HG03575 (cell line): ENCODE results near the gene TICRR.
"Not testable (repeated sequence)": the region's sequence is repeated elsewhere in the genome, so short reads cannot be mapped to it uniquely, and the experiment has no call there.

ENCODE experiments used
- ATAC-seq: cut with Tn5 transposase; IDR thresholded peaks from one replicate; pipeline ENCODE4 v1.9.1; 2021; ENCODE audit not compliant: unreplicated experiment, insufficient number of reproducible peaks, low FRiP score; ENCODE audit errors: extremely low read depth

TICRR gene

GRCh38 chr15:89575146-89575655 is at the start of gene TICRR:
TICRR (plus strand) TSS chr15:89575469; CDS start chr15:89575587, 118 bp downstream.
- ATAC-seq: peak; percentile 90

DNA sequence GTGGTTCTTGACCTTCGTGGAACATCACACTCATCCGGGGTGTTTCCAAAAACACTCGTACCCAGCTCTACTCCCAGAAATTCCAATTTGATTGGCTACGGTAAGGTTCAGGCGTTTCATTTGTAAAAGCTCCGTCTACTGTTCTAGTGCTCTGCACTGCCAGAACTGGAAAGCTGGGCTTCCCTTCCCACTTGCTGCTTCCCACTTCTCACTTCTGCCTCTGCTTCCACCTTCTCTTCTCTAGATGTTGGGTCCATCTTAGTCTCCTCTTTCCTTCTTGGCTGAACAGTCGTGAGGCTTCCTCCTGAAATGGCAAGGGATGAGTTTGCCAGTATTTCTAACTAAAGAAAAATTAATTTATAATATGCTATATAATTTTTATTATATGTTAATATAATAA is 49.1 kb upstream of the TICRR start:
- ATAC-seq: no peak

- no peak for ATAC-seq
Measured at GRCh38 chr15:89526601-89527441, 48.4 kb upstream of the TICRR start.

GRCh38 chr15:89528757-89529352 is 46.4 kb upstream of the TICRR start:
- no peak for ATAC-seq

GRCh38 chr15:89530976-89531375 is 44.3 kb upstream of the TICRR start:
- ATAC-seq: no peak

- ATAC-seq: no peak
Measured at GRCh38 chr15:89531796-89532537, 43.3 kb upstream of the TICRR start.

DNA sequence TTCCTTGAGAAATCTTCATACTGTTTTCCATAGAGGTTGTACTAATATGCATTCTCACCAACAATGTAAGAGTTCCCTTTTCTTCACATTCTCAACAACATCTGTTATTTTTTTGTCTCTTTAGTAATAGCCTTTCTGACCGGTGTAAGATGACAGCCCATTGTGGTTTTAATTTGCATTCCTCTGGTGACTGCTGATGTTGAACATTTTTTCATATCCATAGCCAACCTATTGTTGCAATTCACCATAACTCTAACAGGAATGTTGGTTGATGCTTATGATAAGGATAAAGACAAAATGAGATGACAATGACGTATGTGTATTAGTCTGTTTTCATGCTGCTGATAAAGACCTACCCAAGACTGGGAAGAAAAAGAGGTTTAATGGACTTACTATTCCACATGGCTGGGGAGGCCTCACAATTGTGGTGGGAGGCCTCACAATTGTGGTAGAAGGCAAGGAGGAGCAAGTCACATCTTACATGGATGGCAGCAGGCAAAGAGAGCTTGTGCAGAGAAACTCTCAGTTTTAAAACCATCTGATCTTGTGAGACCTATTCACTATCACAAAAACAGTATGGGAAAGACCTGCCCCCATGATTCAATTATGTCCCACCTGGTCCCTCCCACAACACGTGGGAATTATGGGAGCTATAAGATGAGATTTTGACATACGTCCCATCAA is 41.3 kb upstream of the TICRR start:
- no peak for ATAC-seq

GRCh38 chr15:89539027-89539426 is 36.2 kb upstream of the TICRR start:
- ATAC-seq: no peak

- ATAC-seq: no peak
Measured at GRCh38 chr15:89542369-89542768, 32.9 kb upstream of the TICRR start.

- ATAC-seq: no peak
Measured at GRCh38 chr15:89543389-89543788, 31.9 kb upstream of the TICRR start.

DNA sequence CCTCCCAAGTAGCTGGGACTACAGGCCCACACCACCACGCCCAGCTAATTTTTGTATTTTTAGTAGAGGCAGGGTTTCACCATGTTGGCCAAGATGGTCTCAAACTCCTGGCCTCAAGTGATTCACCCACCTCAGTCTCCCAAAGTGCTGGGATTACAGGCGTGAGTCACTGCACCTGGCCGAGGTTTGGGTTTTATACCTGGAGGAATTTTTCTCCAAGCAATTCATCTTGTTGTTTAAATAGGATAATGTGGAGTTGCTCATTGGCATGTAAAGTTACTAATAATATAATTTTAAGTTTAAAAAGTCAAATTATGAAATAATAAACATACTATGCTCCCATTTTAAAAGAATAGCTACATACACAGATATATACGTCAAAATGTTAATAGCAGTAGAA is 26.1 kb upstream of the TICRR start:
- ATAC-seq: not testable (repeated sequence)

DNA sequence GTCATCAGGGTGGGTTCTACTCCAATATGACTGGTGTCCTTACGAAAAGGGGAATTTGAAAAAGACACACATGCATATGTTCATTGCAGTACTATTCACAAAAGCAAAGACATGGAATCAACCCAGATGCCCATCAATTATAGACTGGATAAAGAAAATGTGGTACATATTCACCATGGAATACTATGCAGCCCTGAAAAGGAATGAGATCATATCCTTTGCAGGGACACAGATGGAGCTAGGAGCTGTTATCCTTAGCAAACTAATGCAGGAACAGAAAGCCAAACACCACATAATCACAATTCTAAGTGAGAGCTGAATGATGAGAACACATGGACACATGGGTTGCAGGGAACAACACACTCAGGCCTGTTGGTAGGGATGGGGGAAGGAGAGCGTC is 24.8 kb upstream of the TICRR start:
- ATAC-seq: no peak

DNA sequence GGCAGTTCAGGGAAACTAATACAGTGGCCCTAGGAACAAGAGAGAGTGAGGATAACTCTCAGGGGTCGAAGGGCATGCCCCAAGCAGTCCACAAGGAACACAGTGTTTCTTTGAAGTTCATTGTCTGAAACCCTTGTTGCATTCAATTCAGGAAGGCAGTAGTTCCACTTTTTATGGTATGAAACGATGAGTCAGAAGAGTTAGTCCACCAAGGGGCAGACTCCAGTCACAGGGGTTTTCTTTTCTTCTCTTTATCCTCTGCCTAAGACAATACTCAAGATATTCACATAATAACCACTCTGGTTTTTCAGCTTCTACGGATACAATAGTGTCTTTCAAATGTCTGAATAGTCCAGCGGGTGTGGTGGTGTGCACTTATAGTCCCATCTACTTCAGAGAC is 23.7 kb upstream of the TICRR start:
- peak; percentile 71 for ATAC-seq

GRCh38 chr15:89553632-89554031 is 21.6 kb upstream of the TICRR start:
- no peak for ATAC-seq

DNA sequence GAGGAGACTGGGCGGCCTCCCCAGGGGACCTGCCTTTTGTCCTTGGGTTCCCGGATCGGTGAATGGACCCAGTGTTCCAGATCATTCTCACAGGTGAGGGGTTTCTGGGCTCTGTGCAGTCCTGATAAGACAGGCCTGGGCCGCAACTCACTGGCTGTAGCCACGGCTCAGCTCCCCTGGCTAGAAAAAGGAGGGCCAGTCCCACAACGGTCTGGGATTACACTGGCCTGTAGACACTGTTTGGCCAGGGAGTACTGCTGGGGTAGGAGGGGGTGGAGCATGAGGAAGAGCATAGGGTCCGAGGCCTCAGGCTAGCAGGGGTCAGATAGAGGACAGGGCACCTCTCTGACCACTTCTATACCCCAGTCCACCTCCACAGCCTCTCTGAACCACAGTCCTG is 21.0 kb upstream of the TICRR start:
- no peak for ATAC-seq

- no peak for ATAC-seq
Measured at GRCh38 chr15:89555768-89556167, 19.5 kb upstream of the TICRR start.

DNA sequence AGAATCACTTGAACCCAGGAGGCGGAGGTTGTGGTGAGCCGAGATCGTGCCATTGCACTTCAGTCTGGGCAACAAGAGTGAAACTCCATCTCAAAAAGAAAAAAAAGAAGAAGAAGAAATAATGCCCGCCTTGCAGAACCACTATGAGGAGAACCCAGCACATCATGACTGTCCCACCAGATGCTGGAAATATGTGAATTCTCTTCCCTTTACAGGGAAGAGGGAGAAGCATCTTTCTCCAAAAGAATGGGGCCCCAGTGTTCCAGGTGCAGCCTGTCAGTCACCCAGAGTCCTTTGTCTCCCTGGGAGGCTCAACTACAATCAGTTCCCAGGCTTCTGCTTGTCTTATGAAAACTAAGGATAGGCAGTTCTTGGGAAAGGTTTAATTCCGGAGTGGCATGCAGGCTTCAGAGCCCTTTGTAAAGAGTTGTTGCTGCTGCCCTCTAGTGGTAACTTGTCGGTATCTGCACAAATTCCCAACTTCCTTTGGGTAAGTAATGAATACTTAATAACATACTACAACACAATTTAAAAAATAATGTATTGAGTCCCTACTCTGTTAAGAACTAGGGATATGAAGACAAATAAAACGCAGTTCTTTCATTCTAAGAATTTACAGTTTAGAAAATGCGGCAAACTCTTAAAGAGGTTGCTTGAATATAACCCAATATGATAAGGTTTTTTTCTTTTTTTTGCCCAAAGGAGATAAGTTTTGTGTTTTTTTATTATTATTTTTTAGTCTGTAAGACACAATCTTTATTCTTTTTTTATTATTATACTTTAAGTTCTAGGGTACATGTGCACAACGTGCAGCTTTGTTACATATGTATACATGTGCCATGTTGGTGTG is 18.6 kb upstream of the TICRR start:
- ATAC-seq: no peak

- ATAC-seq: no peak
Measured at GRCh38 chr15:89559769-89560264, 15.5 kb upstream of the TICRR start.
